ENCODE results near the gene MIEF1. TPM values are rescaled to one million over a fixed set of nuclear protein-coding genes. Genes with fewer than 3 reads are reported as not detected.

MIEF1 gene
- total and polyA plus RNA-seq, 2 donors (not counting 1 experiment from before 2014, with no cell fraction given): 9.8 to 37.2 TPM

DNA sequence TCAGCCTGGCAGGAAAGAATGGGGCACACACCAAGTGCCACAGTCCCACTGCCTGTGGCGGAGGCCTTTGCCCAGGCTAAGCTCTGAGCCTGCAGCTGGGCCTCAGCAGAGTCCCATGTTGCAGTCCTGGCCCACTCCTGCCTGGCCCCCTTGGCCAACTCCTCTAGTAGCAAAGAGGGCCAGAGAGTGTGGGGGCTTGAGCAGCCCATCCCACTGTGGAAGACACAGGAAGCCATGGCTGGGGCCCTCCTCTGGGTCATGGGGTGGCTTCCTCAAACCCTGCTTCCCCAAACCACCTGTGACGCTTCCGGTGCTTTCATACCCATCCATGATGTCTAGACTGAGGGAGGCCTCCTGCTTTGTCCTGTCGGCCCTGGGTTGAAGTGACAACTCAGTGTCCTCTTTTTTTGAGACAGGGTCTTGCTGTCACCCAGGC is 24.7 kb downstream of the MIEF1 start:
- Histone ChIP-seq H3K4me1 (ENCODE audit: control insufficient read depth in 2 of 2, insufficient read depth in 2 of 2, low read length in 2 of 2) (peaks cover 69 to 90% of the 10 kb centered on the region in 2 donors), H2AFZ (ENCODE audit: insufficient read depth, low read depth, low read length, poor library complexity, severe bottlenecking) (no peak overlapping the region), H3K27ac (ENCODE audit: low read length in 2 of 2) (peak overlapping the region; percentile 43 to 85), H3K9me3 (ENCODE audit: control extremely low read depth in 1 of 3, control insufficient read depth in 2 of 3, insufficient read depth in 1 of 3, low read length in 2 of 3) (peaks cover 0 to 7% (median 0%) of the 10 kb centered on the region in 3 donors), H3K79me2 (ENCODE audit: control insufficient read depth, insufficient read depth, low read length) (peaks cover 84% of the 10 kb centered on the region), H3K4me3 (ENCODE audit: control extremely low read depth in 1 of 5, extremely low read depth in 1 of 5, insufficient read depth in 1 of 5, low read depth in 2 of 5, low read length in 4 of 5) (no peak overlapping the region), H4K20me1 (ENCODE audit: control insufficient read depth, insufficient read depth, low read length, poor library complexity, severe bottlenecking) (peaks cover 77% of the 10 kb centered on the region), H3K36me3 (replicated peaks in 1 of 2; ENCODE audit: control extremely low read depth in 1 of 2, control insufficient read depth in 1 of 2, extremely low read depth in 1 of 2, insufficient read depth in 2 of 2, low read length in 1 of 2) (peaks cover 0 to 68% of the 10 kb centered on the region in 2 experiments), H3K27me3 (replicated peaks in 1 of 4; ENCODE audit: control extremely low read depth in 1 of 4, control insufficient read depth in 3 of 4, insufficient read depth in 4 of 4, low read length in 3 of 4) (no peaks in the 10 kb centered on the region), H3K4me2 (replicated peaks; ENCODE audit: low read depth, low read length, poor library complexity, severe bottlenecking) (peak overlapping the region; percentile 45), H3K9ac (ENCODE audit: low read length) (no peak overlapping the region)
- CTCF ChIA-PET: interaction anchor here (0.7 to 13.4 kb wide), 10 partner anchors 10 to 510 kb away, joined by 3 to 328 read pairs (median 4); partner anchors contain the start of genes MIEF1 and RPL3
- peaks cover 87% of the 10 kb centered on the region for H3K4me1 Mint-ChIP-seq
- H3K27ac Mint-ChIP-seq: peak overlapping the region; percentile 93
- intact Hi-C loops (cut with micrococcal nuclease): loop anchor here (10.0 kb wide), 1 partner anchor 652 kb away; the partner anchor contains the start of gene CBX6
- DNase-seq (peak; percentile 63), ATAC-seq (ENCODE audit: low read depth) (peak; percentile 14)
- H3K4me3 Mint-ChIP-seq: peak overlapping the region; percentile 50
- H3K9me3 Mint-ChIP-seq (ENCODE audit: insufficient read depth): no peaks in the 10 kb centered on the region
- H3K27me3 Mint-ChIP-seq: no peaks in the 10 kb centered on the region
- TF ChIP-seq, protein P1, sequence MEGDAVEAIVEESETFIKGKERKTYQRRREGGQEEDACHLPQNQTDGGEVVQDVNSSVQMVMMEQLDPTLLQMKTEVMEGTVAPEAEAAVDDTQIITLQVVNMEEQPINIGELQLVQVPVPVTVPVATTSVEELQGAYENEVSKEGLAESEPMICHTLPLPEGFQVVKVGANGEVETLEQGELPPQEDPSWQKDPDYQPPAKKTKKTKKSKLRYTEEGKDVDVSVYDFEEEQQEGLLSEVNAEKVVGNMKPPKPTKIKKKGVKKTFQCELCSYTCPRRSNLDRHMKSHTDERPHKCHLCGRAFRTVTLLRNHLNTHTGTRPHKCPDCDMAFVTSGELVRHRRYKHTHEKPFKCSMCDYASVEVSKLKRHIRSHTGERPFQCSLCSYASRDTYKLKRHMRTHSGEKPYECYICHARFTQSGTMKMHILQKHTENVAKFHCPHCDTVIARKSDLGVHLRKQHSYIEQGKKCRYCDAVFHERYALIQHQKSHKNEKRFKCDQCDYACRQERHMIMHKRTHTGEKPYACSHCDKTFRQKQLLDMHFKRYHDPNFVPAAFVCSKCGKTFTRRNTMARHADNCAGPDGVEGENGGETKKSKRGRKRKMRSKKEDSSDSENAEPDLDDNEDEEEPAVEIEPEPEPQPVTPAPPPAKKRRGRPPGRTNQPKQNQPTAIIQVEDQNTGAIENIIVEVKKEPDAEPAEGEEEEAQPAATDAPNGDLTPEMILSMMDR (IDR thresholded peaks at IDR 0.05): no peak
- no peak for TF ChIP-seq EZH2 (IDR thresholded peaks at IDR 0.05; ENCODE audit: borderline replicate concordance, insufficient read depth, low read depth, low read length, poor library complexity, severe bottlenecking)
- WGBS (ENCODE audit: insufficient coverage): 27% methylated on average over 4 of the region's 4 CpGs
- POLR2A ChIA-PET: interaction anchor here (0.6 to 1.3 kb wide), 2 partner anchors 89 to 517 kb away, joined by 4 to 5 read pairs; no protein-coding TSS in a partner anchor

DNA sequence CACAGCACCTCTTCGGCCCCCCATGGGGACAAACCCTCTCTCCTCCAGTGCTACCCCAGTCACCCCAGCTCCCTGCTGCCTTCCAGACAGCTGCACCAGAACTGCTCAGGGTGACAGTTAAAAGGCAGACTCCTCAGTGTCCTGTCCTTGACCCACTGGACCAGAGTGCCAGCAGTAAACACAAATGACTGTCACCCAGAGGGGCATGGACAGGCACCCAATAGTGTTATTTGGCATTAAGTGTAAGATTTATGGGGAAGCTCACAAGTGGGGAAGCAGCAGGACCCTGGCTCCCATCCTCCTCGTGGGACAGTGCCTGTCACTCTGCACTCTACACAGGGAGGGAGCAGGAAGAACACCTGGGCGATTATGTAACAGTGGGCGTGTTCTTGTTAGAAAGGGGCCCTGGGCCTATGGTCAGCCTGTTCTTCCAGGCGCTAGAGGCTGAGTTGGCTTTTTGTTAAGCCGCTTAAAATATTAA is 25.4 kb downstream of the MIEF1 start:
- H4K20me1 ChIP-seq (ENCODE audit: control insufficient read depth, insufficient read depth, low read length, poor library complexity, severe bottlenecking): peaks cover 75% of the 10 kb centered on the region
- H3K9me3 Mint-ChIP-seq (ENCODE audit: insufficient read depth): no peaks in the 10 kb centered on the region
- 74% methylated on average over 5 of the region's 6 CpGs for WGBS (ENCODE audit: insufficient coverage)
- H3K4me3 Mint-ChIP-seq: peak overlapping the region; percentile 83
- ChIA-PET POLR2A (interaction anchor here (0.5 to 6.3 kb wide), 6 partner anchors 7 to 517 kb away, joined by 3 to 57 read pairs (median 4); partner anchors contain the start of gene ATF4), CTCF (interaction anchor here (0.6 to 13.4 kb wide), 13 partner anchors 11 to 1371 kb away, joined by 3 to 328 read pairs (median 14); partner anchors contain the start of genes MIEF1 and RPL3)
- H3K27ac ChIP-seq (ENCODE audit: low read length in 2 of 2): peak overlapping the region; percentile 83 to 85
- no peak overlapping the region for H3K9ac ChIP-seq (ENCODE audit: low read length)
- H3K4me3 ChIP-seq (ENCODE audit: control extremely low read depth in 1 of 5, extremely low read depth in 1 of 5, insufficient read depth in 1 of 5, low read depth in 2 of 5, low read length in 4 of 5): no peak overlapping the region
- H3K9me3 ChIP-seq (ENCODE audit: control extremely low read depth in 1 of 3, control insufficient read depth in 2 of 3, insufficient read depth in 1 of 3, low read length in 2 of 3): peaks cover 0 to 7% (median 0%) of the 10 kb centered on the region in 3 donors
- H3K27me3 ChIP-seq (replicated peaks in 1 of 4; ENCODE audit: control extremely low read depth in 1 of 4, control insufficient read depth in 3 of 4, insufficient read depth in 4 of 4, low read length in 3 of 4): no peaks in the 10 kb centered on the region
- H3K27me3 Mint-ChIP-seq: no peaks in the 10 kb centered on the region
- DNase-seq (peak; percentile 37), ATAC-seq (ENCODE audit: low read depth) (no peak)
- H2AFZ ChIP-seq (ENCODE audit: insufficient read depth, low read depth, low read length, poor library complexity, severe bottlenecking): no peak overlapping the region
- peaks cover 85% of the 10 kb centered on the region for H3K4me1 Mint-ChIP-seq
- peak overlapping the region; percentile 93 for H3K27ac Mint-ChIP-seq
- TF ChIP-seq EZH2 (IDR thresholded peaks at IDR 0.05; ENCODE audit: borderline replicate concordance, insufficient read depth, low read depth, low read length, poor library complexity, severe bottlenecking): no peak
- TF ChIP-seq, protein P1 (IDR thresholded peaks at IDR 0.05): no peak
- peak overlapping the region; percentile 74 for H3K4me2 ChIP-seq (replicated peaks; ENCODE audit: low read depth, low read length, poor library complexity, severe bottlenecking)
- peaks cover 84% of the 10 kb centered on the region for H3K79me2 ChIP-seq (ENCODE audit: control insufficient read depth, insufficient read depth, low read length)
- H3K4me1 ChIP-seq (ENCODE audit: control insufficient read depth in 2 of 2, insufficient read depth in 2 of 2, low read length in 2 of 2): peaks cover 64 to 86% of the 10 kb centered on the region in 2 donors
- intact Hi-C loops (cut with micrococcal nuclease): loop anchor here (10.0 kb wide), 1 partner anchor 653 kb away; the partner anchor contains the start of gene CBX6
- peaks cover 0 to 61% of the 10 kb centered on the region in 2 experiments for H3K36me3 ChIP-seq (replicated peaks in 1 of 2; ENCODE audit: control extremely low read depth in 1 of 2, control insufficient read depth in 1 of 2, extremely low read depth in 1 of 2, insufficient read depth in 2 of 2, low read length in 1 of 2)

All from B cell (primary cell).